Activated CD8-positive, alpha-beta T cell treated with anti-CD3 and anti-CD28 coated beads, Interleukin-2, amount 10 ng/mL, durations not matched to agents 7 days and 5 days (primary cell): Measurements from ENCODE around the gene HORMAD2. TPM values are rescaled to one million over a fixed set of nuclear protein-coding genes. Genes with fewer than 3 reads are reported as not detected.
"Not testable (repeated sequence)": the region's sequence is repeated elsewhere in the genome, so short reads cannot be mapped to it uniquely, and the experiment has no call there.

ENCODE experiments used
- ATAC-seq: fragments of 150-1000 bp; cut with Tn5 transposase; one replicate; pipeline ENCODE4 v1.10.0; 2021; ENCODE audit warnings: moderate library complexity
- CTCF ChIA-PET: fragments of 350-600 bp; sonication (Branson Sonifier 250); formaldehyde crosslinking; loops from one replicate; lab custom pipeline; 2021; ENCODE audit warnings: antibody characterized with exemption; lab: Charles Lee
- POLR2A ChIA-PET: fragments of 350-600 bp; sonication (Branson Sonifier 250); formaldehyde crosslinking; loops from one replicate; lab custom pipeline; 2021; ENCODE audit warnings: antibody characterized with exemption; lab: Charles Lee
- DNase-seq: peaks from one replicate; pipeline ENCODE4 v3.0.0-alpha.2; 2020
- H3K27ac Mint-ChIP-seq: one replicate; pipeline ENCODE4 v1.8.0; 2021; ENCODE audit warnings: mild to moderate bottlenecking, mixed read lengths
- H3K27me3 Mint-ChIP-seq: one replicate; pipeline ENCODE4 v1.8.0; 2021; ENCODE audit warnings: low read depth, mixed read lengths
- H3K36me3 Mint-ChIP-seq: one replicate; pipeline ENCODE4 v1.8.0; 2021; ENCODE audit warnings: low read depth, mixed read lengths
- H3K4me1 Mint-ChIP-seq: one replicate; pipeline ENCODE4 v1.8.0; 2021; ENCODE audit warnings: low read depth, mixed read lengths
- H3K4me3 Mint-ChIP-seq: one replicate; pipeline ENCODE4 v1.8.0; 2021; ENCODE audit warnings: mild to moderate bottlenecking, mixed read lengths
- H3K9me3 Mint-ChIP-seq: one replicate; pipeline ENCODE4 v1.8.0; 2022; ENCODE audit warnings: mixed read lengths; ENCODE audit not compliant: insufficient read depth
- total RNA-seq, 2 experiments: library from RNA; stranded (reverse); gene quantifications; one replicate each; pipeline ENCODE4 v1.2.3, GENCODE V29; 2021

HORMAD2 gene
- total RNA-seq, 2 experiments from 2014 or later: not detected

GRCh38 chr22:30059346-30060020, 20.8 kb upstream of the HORMAD2 start:
- H3K27ac Mint-ChIP-seq, POLR2A ChIA-PET, ATAC-seq, H3K4me3 Mint-ChIP-seq, H3K4me1 Mint-ChIP-seq, H3K36me3 Mint-ChIP-seq, DNase-seq: not testable (repeated sequence)
- Mint-ChIP-seq H3K9me3 (peaks cover 22% of the 10 kb centered on the region), H3K27me3 (peaks cover 21% of the 10 kb centered on the region)
- CTCF ChIA-PET: interaction anchor here (0.6 kb wide), 1 partner anchor 24 kb away, joined by 3 read pairs; no protein-coding TSS in a partner anchor

- H3K27ac Mint-ChIP-seq, POLR2A ChIA-PET, H3K36me3 Mint-ChIP-seq, H3K4me3 Mint-ChIP-seq, ATAC-seq, H3K4me1 Mint-ChIP-seq, DNase-seq, CTCF ChIA-PET: not testable (repeated sequence)
- Mint-ChIP-seq H3K27me3 (peaks cover 24% of the 10 kb centered on the region), H3K9me3 (peaks cover 22% of the 10 kb centered on the region)
These were observed 19.2 kb upstream of the HORMAD2 start for GRCh38 chr22:30061094-30061493.

GRCh38 chr22:30062259-30062658, 18.0 kb upstream of the HORMAD2 start:
- ATAC-seq (no peak), DNase-seq (no peak)
- no peaks in the 10 kb centered on the region for H3K4me1 Mint-ChIP-seq
- ChIA-PET POLR2A (no interaction called here), CTCF (no interaction called here)
- peaks cover 4% of the 10 kb centered on the region for H3K36me3 Mint-ChIP-seq
- no peak overlapping the region for H3K4me3 Mint-ChIP-seq
- peaks cover 21% of the 10 kb centered on the region for H3K27me3 Mint-ChIP-seq
- no peak overlapping the region for H3K27ac Mint-ChIP-seq
- peaks cover 15% of the 10 kb centered on the region for H3K9me3 Mint-ChIP-seq

GRCh38 chr22:30062950-30063349, 17.3 kb upstream of the HORMAD2 start:
- H3K9me3 Mint-ChIP-seq: peaks cover 12% of the 10 kb centered on the region
- POLR2A ChIA-PET: no interaction called here

GRCh38 chr22:30064172-30064571, 16.1 kb upstream of the HORMAD2 start:
- Mint-ChIP-seq H3K9me3 (peaks cover 12% of the 10 kb centered on the region), H3K36me3 (peaks cover 4% of the 10 kb centered on the region), H3K4me1 (no peaks in the 10 kb centered on the region), H3K4me3 (no peak overlapping the region), H3K27ac (no peak overlapping the region), H3K27me3 (peaks cover 18% of the 10 kb centered on the region)
- no peak for ATAC-seq
- ChIA-PET CTCF (no interaction called here), POLR2A (no interaction called here)
- DNase-seq: no peak

More at GRCh38 chr22:30062950-30063349, 17.3 kb upstream of the HORMAD2 start:
- no peak overlapping the region for H3K4me3 Mint-ChIP-seq
- H3K4me1 Mint-ChIP-seq: no peaks in the 10 kb centered on the region
- H3K36me3 Mint-ChIP-seq: peaks cover 4% of the 10 kb centered on the region
- CTCF ChIA-PET: no interaction called here
- DNase-seq: no peak
- peaks cover 21% of the 10 kb centered on the region for H3K27me3 Mint-ChIP-seq
- no peak for ATAC-seq
- H3K27ac Mint-ChIP-seq: no peak overlapping the region

- Mint-ChIP-seq H3K27me3 (peaks cover 45% of the 10 kb centered on the region), H3K36me3 (no peaks in the 10 kb centered on the region), H3K4me3 (no peak overlapping the region), H3K9me3 (no peaks in the 10 kb centered on the region), H3K27ac (no peak overlapping the region), H3K4me1 (peaks cover 3% of the 10 kb centered on the region)
- ATAC-seq (no peak), DNase-seq (no peak)
- POLR2A ChIA-PET: no interaction called here
- CTCF ChIA-PET: interaction anchor here (0.6 kb wide), 1 partner anchor 438 kb away, joined by 3 read pairs; no protein-coding TSS in a partner anchor
These were observed 6.5 kb upstream of the HORMAD2 start for GRCh38 chr22:30073743-30074142.

- no peak overlapping the region for H3K4me3 Mint-ChIP-seq
- H3K27ac Mint-ChIP-seq: no peak overlapping the region
- H3K9me3 Mint-ChIP-seq: no peaks in the 10 kb centered on the region
- peaks cover 7% of the 10 kb centered on the region for H3K4me1 Mint-ChIP-seq
- DNase-seq: no peak
- H3K27me3 Mint-ChIP-seq: peaks cover 45% of the 10 kb centered on the region
- H3K36me3 Mint-ChIP-seq: no peaks in the 10 kb centered on the region
- POLR2A ChIA-PET: no interaction called here
- no peak for ATAC-seq
- CTCF ChIA-PET: interaction anchor here (0.6 kb wide), 1 partner anchor 439 kb away, joined by 3 read pairs; no protein-coding TSS in a partner anchor
These were observed 6.1 kb upstream of the HORMAD2 start for GRCh38 chr22:30074147-30074546.

GRCh38 chr22:30074994-30075393, 5.3 kb upstream of the HORMAD2 start:
- DNase-seq (no peak), ATAC-seq (no peak)
- ChIA-PET POLR2A (no interaction called here), CTCF (interaction anchor here (1.1 to 1.3 kb wide), 2 partner anchors 14 to 70 kb away, joined by 5 to 6 read pairs; no protein-coding TSS in a partner anchor)
- Mint-ChIP-seq H3K9me3 (no peaks in the 10 kb centered on the region), H3K4me3 (no peak overlapping the region), H3K36me3 (no peaks in the 10 kb centered on the region), H3K27me3 (peaks cover 41% of the 10 kb centered on the region), H3K4me1 (peaks cover 7% of the 10 kb centered on the region), H3K27ac (no peak overlapping the region)

- no peak for DNase-seq
- H3K27ac Mint-ChIP-seq: no peak overlapping the region
- ChIA-PET POLR2A (no interaction called here), CTCF (interaction anchor here (0.6 to 3.1 kb wide), 5 partner anchors 11 to 454 kb away, joined by 3 to 16 read pairs (median 6); no protein-coding TSS in a partner anchor)
- no peak for ATAC-seq
- peaks cover 7% of the 10 kb centered on the region for H3K4me1 Mint-ChIP-seq
- no peak overlapping the region for H3K4me3 Mint-ChIP-seq
- H3K36me3 Mint-ChIP-seq: no peaks in the 10 kb centered on the region
- peaks cover 34% of the 10 kb centered on the region for H3K27me3 Mint-ChIP-seq
- H3K9me3 Mint-ChIP-seq: no peaks in the 10 kb centered on the region
These were observed 2.9 kb upstream of the HORMAD2 start for GRCh38 chr22:30077279-30077880.

GRCh38 chr22:30078320-30079311, 1.6 kb upstream of the HORMAD2 start:
- H3K4me1 Mint-ChIP-seq: peaks cover 7% of the 10 kb centered on the region
- no peaks in the 10 kb centered on the region for H3K36me3 Mint-ChIP-seq
- H3K27me3 Mint-ChIP-seq: peaks cover 30% of the 10 kb centered on the region
- no peak overlapping the region for H3K4me3 Mint-ChIP-seq
- POLR2A ChIA-PET: interaction anchor here (0.7 kb wide), 1 partner anchor 206 kb away, joined by 4 read pairs; no protein-coding TSS in a partner anchor
- DNase-seq (peak; percentile 32), ATAC-seq (peak; percentile 60)
- peak overlapping the region; percentile 73 for H3K27ac Mint-ChIP-seq
- H3K9me3 Mint-ChIP-seq: no peaks in the 10 kb centered on the region
- CTCF ChIA-PET: interaction anchor here (1.3 to 3.1 kb wide), 4 partner anchors 10 to 389 kb away, joined by 3 to 16 read pairs (median 6); no protein-coding TSS in a partner anchor

GRCh38 chr22:30080805-30081204, 541 bp downstream of the HORMAD2 start:
- Mint-ChIP-seq H3K4me3 (no peak overlapping the region), H3K4me1 (peaks cover 9% of the 10 kb centered on the region), H3K27ac (no peak overlapping the region), H3K27me3 (peaks cover 16% of the 10 kb centered on the region), H3K9me3 (peaks cover 4% of the 10 kb centered on the region), H3K36me3 (no peaks in the 10 kb centered on the region)
- ChIA-PET POLR2A (no interaction called here), CTCF (no interaction called here)
- DNase-seq: no peak
- no peak for ATAC-seq
